ENCODE measurements around the gene CA10.

GRCh38 chr17:52106072-52106471 lies 52.4 kb downstream of the CA10 start:
- TF ChIP-seq GABPA (IDR thresholded peaks at IDR 0.05; ENCODE audit: low read depth) = no peak
- TF ChIP-seq CTCF (IDR thresholded peaks at IDR 0.05; ENCODE audit: insufficient read depth, low read length) = no peak
- TF ChIP-seq REST (IDR thresholded peaks at IDR 0.05; ENCODE audit: insufficient replicate concordance, low read depth) = no peak
- no peak for TF ChIP-seq POLR2AphosphoS5 (IDR thresholded peaks at IDR 0.05; ENCODE audit: low read depth)

Data from HL-60 (cell line).